HK-2 (cell line): ENCODE data around the gene CAND2.
"Not testable (repeated sequence)": the region's sequence is repeated elsewhere in the genome, so short reads cannot be mapped to it uniquely, and the experiment has no call there.

Source experiments
- DNase-seq: peaks from one replicate; pipeline ENCODE4 v3.0.0-alpha.2; 2018; ENCODE audit not compliant: unreplicated experiment

Gene CAND2

DNA sequence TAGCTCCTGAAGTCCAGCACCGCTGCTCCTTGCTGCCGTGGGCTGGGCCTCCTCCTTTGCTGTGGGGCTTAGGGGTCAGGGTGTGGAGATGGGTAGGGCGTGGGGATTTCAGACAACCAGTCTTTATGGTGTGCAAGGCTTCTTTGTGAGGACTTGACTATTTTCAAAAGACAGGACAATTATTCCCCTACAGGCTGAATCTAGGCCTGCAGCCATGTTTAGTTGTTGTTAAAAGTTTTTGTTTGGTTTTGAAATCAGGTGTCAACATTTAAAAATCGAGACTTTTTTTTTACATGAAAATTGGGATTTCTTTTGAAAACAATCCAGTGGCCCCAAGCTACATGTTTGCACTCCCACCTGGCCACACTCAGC is 34.3 kb downstream of the CAND2 start:
- no peak for DNase-seq

DNA sequence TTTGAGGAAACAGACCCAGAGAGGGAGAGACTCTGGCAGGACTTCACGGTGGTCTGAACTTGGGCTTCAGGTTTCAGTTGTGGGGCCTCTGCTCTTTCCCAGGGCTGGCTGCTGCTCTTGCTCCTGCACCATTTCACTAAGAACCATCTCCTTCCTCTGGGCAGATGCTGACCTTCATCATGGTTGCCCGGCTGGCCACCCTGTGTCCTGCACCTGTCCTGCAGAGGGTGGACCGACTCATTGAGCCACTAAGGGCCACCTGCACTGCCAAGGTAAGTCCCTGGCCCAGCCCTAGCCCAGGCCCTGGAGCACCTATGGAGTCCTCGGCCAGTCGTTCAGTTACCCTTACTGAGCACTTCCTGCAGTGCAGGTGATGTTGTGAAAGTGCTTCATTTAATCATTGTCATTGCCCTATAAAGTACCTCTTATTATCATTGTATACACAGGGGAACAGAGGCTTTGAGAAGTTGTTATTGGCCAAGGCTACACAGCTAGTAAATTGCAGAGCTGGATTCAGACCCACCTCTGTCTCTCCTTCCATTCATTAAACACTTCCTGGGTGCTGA is 34.9 kb downstream of the CAND2 start:
- DNase-seq: no peak

DNA sequence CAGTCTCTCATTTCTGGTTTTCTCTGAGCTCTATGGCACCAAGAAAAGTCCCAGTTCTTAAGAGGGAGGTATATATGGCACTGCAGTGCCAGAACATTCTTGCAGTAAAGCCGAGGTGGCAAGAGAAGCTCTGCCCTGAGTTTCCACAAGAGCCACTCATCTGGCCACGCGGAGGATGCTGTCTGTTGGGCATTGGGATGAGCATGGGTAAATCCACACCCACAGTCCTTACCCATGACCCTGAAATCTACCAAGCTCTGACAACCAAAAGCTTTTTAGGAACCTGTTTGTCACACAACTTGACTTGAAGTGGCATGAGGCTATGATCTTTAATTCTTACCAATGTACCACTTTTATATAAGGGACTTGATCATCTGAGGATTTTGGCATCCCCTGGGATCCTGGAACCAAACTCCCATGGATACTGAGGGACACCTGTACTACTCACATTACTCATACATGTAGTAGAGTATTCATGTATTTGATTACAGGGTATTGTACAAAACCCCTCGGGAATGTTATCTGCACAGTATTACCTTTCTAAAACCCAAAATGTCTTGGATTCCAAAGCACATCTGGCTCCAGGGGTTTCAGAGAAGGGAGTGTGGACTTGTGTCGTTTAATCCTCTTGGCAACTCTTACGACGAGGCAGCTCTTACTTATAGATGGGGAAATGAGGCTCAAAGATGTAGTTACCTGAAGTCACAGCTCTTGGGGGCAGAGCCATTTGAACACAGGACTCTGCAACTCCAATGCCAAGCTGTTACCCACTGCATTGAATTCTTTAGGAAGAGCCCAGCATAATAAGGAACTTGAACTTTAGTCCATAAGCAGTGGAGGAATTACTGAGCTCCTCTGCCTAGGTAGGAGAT is 36.1 kb downstream of the CAND2 start:
- DNase-seq: no peak

DNA sequence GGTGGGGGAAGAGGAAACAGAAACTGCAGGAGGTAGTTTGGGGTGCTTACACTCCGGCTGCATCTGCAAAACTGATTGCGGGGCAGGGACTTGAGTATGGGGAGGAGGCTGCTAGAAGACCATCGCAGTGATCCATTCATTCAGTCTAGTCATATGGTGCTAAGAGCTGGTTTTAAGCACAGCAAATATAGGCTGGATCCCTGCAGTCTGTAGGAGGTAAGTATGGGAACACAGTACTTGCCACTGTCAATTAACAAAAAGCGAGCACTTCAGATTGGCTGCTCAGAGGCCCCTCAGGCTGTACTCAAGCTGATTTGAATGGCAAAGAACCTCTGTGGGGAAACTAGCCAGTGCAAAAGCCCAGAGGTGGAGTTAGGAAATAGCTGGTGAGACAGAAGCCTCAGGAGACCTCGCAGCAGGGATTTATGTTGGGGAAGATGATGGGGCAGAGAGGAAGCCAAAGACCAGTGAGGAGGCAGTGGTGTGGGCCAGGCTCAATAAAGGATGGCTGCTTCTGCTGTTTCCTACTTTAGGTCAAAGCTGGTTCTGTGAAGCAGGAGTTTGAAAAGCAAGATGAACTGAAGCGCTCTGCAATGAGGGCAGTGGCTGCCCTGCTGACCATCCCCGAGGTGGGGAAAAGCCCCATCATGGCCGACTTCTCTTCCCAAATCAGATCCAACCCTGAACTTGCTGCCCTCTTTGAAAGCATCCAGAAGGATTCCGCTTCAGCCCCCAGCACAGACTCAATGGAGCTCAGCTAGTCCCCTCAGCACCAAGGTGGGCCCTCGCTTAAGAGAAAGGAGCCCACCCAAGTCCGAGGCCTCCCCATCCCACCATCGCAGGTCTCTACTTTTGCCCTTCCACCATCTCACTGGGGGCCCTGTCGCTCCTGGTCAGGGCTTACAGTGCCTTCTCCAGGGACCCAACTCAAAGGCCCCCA is 37.0 kb downstream of the CAND2 start:
- no peak for DNase-seq

DNA sequence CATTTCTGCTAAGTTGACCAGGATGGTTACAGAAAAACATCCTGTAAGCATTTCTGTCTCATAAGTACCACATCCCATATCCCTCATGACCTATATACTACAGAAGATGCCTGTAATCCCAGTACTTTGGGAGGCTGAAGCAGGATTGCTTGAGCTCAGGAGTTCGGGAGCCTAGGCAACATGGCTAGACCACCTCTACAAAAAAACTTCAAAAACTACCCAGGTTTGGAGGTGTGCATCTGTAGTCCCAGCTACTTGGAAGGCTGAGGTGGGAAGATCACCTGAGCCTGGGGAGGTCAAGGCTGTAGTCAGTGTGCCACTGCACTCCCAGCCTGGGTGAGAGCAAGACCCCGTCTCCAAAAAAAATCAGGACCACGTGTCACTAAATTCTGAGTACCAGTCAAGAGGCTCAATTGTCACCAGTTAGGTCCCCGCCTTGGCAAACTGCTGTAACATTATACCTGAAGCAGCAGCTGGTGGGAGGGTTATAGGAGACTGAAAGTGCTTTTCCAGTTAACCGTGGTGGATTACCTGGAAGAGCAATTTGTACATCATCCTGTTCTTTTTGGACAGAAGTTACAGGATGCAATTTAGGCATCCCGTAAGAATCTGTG is 38.7 kb downstream of the CAND2 start:
- DNase-seq: no peak

DNA sequence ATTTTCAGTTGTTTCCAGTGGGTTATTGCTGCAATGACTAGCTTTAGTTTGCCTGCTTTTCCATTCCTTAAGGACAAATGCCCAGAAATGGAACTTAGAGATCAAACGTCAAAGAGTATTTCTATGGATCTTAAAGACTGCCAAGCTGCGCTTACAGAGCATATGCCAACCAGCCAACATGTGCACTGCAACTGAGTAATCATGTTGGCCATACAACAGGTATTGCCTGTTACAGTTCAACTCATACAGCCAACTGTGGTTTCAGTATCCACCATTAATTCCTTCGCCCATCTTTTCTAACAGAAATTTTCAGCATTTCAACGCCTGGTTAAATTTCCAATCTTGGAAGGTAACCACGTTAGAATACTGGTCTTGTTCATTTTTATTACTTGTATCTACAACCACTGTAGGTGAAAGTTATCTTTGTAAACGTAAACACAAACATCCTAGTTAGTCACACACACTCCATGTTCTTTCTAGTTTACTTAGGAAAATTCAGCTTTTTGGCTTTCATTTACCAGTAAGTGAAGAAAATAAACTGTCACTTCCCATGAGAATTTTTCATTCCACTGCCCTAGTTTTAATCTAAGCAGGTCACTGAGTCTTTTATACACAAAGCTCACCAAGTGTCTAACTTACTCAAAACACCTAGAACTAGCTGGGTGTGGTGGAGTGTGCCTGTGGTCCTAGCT is 41.0 kb downstream of the CAND2 start:
- no peak for DNase-seq

DNA sequence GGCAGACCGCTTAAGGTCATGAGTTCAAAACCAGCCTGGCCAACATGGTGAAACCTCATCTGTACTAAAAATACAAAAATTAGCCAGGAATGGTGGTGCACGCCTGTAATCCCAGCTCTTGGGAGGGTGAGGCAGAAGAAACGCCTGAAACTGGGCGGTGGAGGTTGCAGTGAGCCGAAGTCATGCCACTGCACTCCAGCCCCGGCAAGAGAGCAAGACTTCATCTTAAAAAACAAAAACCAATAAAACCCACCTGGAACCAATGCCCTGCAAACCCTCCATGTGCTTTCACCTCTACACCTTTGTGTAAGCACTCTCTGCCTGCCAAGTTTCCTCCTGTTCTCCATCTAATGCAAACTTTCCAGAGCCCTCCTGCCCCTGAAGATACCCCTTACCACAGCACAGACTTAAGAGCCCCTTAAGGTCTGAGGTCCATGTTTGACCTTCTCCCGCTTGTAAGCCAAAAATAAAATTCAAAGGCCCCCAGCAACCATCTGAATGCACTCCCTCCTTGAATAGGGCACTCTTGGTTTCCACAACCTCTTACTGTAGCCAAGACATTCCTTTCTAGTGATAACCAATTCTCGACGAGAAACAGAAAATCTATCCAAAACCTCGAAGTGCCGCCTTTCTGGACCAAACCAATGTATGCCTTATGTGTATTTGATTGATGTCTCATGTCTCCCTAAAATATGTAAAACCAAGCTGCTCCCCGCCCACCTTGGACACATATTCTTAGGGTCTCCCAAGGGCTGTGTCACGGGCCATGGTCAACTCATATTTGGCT is 41.9 kb downstream of the CAND2 start:
- no peak for DNase-seq

DNA sequence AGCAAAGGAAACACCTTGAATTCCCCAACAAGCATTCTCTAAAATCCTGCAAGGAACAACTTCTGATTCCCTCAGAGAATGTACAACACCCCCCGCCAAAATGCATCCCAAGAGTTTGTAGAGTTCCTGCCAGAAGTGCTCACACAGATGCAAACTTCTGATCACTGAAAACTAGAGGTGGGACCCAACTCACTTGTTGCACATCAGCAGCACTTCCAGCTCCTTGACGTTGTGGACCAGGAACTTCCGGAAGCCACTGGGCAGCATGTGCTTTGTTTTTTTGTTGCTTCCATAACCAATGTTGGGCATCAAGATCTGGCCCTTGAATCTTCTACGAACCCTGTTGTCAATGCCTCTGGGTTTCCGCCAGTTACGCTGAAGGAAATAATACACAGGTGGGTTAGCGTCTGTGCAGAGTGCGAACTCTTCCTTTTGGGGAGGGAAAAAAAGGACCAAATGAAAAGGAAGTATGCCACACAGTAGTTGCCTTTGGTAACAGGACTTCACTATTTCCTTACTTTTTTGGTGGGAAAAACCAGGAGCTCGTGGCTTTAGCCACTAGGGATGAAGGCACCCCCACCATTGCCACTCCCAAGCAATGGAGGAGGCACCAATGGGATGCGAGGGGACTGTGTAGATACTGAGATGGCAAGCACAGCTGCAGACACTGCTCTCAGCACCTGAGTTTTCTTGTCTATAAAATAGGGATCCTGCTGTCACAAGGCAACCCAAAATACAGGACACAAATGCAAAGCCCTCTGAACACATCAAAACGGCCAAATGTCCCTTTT is 42.9 kb downstream of the CAND2 start:
- DNase-seq: no peak

DNA sequence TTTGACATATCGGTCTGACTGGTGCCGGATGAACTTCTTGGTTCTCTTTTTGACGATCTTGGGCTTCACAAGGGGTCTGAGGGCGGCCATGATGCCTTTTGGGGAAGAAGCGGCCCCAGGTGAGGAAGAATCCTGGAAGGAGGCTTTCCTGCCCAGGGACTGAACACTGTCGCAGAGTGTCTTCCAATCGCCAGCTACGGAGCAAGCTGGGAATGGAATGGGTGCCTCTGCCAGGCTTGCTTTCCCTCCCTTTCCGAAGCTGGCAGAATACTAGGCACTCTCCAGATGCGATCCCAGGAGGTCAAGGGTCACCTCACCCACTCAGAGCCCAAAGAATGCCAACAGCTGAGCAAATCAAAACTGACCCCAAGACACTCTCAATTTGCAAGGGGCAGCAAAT is 43.7 kb downstream of the CAND2 start:
- DNase-seq: not testable (repeated sequence)

DNA sequence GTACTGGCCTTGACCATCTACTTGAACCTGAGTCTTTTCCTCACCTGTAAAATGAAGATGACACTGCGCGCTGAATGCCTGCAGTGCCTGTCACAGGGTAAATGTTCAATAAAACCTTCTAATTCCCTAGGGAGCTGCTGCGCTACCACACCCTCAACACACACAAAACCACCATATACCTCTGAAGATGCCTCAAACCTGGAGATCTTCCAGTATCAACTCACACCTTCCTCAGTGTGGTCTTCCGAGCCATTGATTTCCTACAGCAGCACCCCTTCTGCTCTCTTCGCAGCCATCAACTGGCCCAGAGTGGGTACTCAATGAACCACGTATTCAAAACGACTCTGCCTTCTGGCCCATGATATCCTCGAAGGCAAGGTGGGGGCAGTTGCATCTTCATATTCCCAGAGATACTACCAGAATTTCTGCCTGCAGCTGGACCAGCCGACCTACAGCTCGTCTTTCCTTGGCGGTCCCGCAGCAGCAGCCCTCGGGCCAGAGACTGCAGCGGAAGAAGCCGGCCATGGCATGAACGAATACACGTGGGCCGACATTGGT is 44.2 kb downstream of the CAND2 start:
- no peak for DNase-seq

DNA sequence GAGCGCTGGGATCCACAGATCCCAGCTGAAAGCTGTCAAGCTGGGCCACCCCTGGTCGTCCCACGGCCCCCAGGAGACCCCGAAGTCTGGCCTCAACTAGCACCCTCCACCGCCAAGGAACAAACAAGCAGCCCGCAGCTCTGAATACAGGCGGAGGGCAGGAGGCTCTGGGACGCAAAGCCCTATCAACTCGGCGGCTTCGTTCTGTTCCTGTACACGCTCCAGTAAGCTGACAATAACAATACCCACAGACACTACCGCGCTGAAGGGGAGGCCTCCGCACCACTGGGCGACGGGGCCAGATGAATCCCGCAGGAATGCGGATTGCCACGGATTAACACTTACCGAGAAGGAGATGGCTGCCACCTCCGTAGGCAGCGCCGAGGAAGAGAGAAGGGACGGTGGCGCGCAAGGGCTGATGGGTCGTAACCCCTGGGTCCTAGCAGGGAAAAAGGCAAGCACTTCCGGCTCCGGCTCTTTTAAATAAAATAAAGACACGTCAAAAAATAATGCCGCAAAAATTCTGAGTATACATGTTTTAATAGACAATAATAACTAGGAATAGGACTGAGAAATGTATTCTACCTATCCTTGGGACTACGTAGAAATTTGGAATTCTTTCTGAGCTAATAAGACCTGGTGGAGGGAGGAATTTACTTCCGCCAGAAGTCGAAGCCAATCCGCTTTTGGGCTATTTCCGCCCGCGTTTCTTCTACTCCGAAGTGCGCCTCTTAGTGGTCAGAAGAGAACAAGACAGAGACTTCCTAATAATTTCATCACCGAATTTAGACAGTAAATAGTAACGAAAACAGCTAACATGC is 44.9 kb downstream of the CAND2 start, which contains the start of gene RPL32:
Gene RPL32 (minus strand): TSS at position 417 of the 821 bp plus-strand sequence. CDS start 1,328 bp downstream, outside the sequence.
- peak; percentile 68 for DNase-seq

DNA sequence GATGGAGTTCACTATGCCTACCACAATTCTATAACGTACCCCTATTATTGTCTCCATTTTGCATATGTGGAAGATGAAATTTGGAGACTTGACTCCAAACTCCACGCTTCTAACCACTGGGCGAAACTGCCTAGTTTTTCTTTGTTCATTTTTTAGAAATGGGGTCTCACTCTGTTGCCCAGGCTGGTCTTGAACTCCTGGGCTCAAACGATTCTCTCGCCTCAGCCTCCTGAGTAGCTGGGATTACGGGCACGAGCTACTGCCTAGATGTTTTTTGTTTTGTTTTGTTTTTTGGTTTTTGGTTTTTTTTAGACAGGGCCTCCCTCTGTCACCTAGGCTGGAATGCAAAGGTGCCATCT is 45.5 kb downstream of the CAND2 start:
- no peak for DNase-seq

DNA sequence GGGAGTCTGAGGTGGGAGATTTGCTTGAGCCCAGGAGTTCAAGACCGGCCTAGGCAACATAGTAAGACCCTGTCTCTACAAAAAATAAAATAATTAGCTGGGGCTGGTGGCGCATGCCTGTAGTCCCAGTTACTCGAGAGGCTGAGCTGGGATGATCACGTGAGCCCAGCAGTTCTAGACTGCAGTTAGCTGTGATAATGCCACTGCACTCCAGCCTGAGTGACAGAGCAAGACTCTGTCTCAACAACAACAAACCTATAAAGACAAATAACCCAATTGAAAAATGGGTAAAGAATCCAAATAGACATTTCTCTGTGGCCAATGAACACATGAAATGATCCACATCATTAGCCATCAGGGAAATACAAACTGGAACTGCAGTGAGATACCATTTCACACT is 46.0 kb downstream of the CAND2 start:
- DNase-seq: no peak

DNA sequence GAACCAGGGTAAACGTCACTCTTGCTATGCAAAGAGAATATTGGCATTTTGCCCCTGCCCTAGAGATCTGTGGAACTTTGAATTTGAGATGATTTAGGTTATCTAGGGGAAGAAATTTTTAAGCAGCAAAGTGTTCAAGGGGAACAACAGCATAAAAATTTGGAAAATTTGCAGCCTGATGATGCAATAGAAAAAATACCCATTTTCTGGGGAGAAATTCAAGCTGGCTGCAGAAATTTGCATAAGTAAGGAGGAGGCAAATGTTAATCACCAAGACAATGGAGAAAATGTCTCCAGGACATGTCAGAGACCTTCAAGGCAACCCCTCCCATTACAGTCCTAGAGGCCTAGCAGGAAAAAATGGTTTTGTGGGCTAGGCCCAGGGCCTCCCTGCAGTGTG is 49.3 kb downstream of the CAND2 start:
- DNase-seq: no peak

DNA sequence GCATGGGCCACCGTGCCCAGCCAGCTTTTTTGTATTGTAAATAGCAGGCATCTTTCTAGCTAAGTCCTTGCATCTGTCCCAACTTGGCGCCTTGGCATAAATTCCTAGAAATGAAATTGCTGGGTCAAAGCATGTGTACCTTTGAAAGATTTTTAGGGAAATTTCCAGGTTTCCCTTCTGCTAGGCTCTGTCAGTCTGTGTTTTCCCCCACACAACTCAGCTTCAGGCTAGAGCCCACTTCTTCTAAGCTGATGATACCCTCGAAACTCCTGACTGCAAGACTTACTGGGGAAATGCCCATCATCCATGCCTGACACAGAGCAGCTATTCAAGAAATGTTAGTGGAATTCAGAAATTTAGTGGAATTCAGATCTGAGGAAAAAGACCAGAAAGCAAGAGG is 55.7 kb downstream of the CAND2 start:
- DNase-seq: no peak

DNA sequence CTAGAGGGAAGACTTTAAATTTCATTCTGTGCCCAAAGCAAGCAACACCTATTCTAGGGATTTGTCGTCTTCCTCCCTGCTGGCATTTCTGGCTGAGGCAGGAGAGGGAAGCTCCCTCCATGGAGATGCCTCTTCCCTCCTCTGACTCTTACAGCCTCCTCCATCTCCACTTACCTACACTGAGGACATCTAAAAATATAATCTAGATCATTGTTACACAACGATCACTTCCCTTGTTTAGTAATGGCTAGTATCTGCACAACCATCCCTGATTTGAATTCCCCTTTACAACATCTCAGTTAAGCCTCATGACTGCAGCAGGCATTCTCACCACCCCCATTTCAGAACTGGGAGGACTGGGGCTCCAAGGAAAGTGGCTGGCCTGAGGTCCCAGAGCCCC is 57.4 kb downstream of the CAND2 start:
- DNase-seq: not testable (repeated sequence)

DNA sequence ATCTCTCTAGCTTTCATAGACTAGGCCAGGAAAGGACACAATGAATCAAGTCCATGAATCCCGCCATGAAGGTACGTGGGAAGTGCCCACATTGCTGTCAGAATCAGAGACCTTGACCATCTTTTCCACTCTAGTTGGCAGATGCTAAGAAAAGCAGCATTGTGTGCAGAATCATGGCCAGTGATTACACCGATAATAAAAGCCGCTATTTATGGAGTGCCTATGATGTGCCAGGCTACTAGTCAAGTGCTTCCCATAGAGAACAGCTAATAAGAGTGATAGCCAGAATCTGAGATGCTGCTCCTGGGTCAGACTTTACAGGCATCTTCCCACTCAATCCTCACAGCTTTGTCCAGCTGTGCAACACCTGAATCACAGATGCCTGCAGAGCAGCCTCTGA is 58.1 kb downstream of the CAND2 start:
- DNase-seq: no peak

DNA sequence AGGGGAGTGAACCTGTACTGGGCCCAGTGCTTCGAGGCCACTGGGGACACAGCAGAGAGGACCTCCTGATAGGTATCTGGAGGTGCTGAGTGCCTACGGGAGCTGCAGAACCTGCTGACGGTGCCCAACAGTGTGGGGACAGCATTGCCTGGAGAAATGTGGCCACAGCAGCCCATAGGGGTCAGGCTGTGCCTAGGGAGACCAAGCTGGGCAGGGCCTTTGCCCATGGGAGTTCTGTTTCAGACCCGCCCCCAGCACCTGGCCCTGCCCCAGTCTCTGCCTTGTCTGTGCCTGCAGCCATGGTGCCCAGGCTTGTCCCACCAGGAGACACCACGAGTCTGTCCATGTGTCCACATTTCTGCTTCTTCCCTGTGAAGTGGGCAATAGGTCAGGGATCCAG is 60.1 kb downstream of the CAND2 start:
- no peak for DNase-seq

DNA sequence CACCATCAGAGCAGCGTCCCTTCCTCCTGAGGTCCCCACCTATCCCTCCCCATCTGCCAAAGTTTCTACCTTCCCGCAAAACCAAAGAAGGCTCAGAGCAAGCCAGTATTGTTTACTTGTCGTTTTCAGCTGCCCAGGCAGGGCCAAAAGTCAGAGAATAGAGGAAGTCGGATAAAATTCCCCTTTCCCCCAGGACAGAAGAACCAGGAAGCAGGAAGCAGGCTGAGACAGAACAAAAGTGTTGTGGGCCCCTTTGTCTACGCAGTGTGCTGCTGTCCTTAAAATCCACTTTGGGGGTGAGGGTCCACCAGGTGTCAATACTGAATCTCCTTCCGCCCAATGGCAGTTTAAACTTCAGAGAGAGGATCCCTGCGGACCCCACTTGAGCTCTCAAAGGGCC is 63.4 kb downstream of the CAND2 start:
- DNase-seq: no peak
